OCI-LY1 (cell line): ENCODE measurements around the gene KLHL15.

Experiments used
- CTCF ChIP-seq: fragments of 200-600 bp; sonication (generic), shearing (Covaris generic); IDR thresholded peaks from 2 replicates; pipeline ENCODE4 v1.5.1; 2017; ENCODE audit warnings: mild to moderate bottlenecking, antibody characterized with exemption, low read length, moderate library complexity, mixed read lengths
- EZH2 ChIP-seq: fragments of 200-600 bp; sonication (generic), shearing (Covaris generic); IDR thresholded peaks from 2 replicates; pipeline ENCODE4 v1.8.0; 2017; ENCODE audit warnings: borderline replicate concordance, mixed run types, mild to moderate bottlenecking, antibody characterized with exemption, low read length, moderate library complexity, mixed read lengths

DNA sequence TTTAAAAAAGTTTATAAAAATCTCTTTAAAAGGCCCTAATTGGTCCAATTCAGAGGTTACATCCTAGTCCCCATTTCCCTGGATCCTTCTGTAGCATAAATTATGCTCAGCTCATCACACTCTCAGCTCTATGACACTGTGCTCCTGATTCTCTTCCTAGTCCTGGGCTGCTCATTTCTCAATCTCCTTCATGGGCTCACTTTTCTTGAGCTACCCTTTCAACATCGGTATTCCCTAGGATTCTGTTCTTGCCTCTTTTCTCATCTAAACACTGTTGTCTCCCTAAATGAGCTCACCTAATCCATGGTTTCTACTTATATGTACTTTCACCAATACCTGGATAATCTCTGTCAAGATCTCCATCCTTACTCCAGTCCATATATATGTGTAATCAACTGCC is 14.7 kb downstream of the KLHL15 start:
- TF ChIP-seq CTCF (no peak), EZH2 (no peak)
